GM21619 (cell line): ENCODE measurements around the gene MEFV.
"Not testable (repeated sequence)": the region's sequence is repeated elsewhere in the genome, so short reads cannot be mapped to it uniquely, and the experiment has no call there.

Source experiments
- ATAC-seq: cut with Tn5 transposase; IDR thresholded peaks from one replicate; pipeline ENCODE4 v1.9.1; 2021; ENCODE audit not compliant: unreplicated experiment

The MEFV gene

GRCh38 chr16:3256146-3256865 is at the start of gene MEFV:
Gene MEFV (minus strand): TSS chr16:3256633. CDS start chr16:3256587, 46 bp downstream.
- ATAC-seq = no peak

GRCh38 chr16:3306078-3306477 is 49.6 kb upstream of the MEFV start:
- ATAC-seq = no peak

GRCh38 chr16:3305109-3306068 is 49.0 kb upstream of the MEFV start, which contains the start of the genes TIGD7 and ZNF75A:
Gene TIGD7 (minus strand): TSS chr16:3305430. CDS start chr16:3300614, 4,816 bp downstream.
Gene ZNF75A (plus strand): TSS chr16:3305497. CDS start chr16:3308429, 2,932 bp downstream.
- peak; percentile 92 for ATAC-seq

GRCh38 chr16:3304370-3304769 is 47.9 kb upstream of the MEFV start:
- ATAC-seq = no peak

- no peak for ATAC-seq
Measured at GRCh38 chr16:3295783-3296182, 39.4 kb upstream of the MEFV start.

- ATAC-seq = no peak
Measured at GRCh38 chr16:3295209-3295608, 38.8 kb upstream of the MEFV start.

GRCh38 chr16:3292604-3293003 is 36.2 kb upstream of the MEFV start:
- ATAC-seq = no peak

GRCh38 chr16:3289998-3290673 is 33.7 kb upstream of the MEFV start:
- no peak for ATAC-seq

GRCh38 chr16:3285131-3285530 is 28.7 kb upstream of the MEFV start:
- no peak for ATAC-seq

GRCh38 chr16:3283543-3284447 is 27.4 kb upstream of the MEFV start:
- ATAC-seq = no peak

GRCh38 chr16:3282730-3283542 is 26.5 kb upstream of the MEFV start, which contains the start of gene ZNF263:
Gene ZNF263 (plus strand): TSS chr16:3283491. CDS start chr16:3283819, 328 bp downstream.
- peak; percentile 86 for ATAC-seq

- ATAC-seq = peak; percentile 23
Measured at GRCh38 chr16:3282103-3282729, 25.8 kb upstream of the MEFV start.

GRCh38 chr16:3281222-3281820 is 24.9 kb upstream of the MEFV start:
- no peak for ATAC-seq

GRCh38 chr16:3276679-3277078 is 20.2 kb upstream of the MEFV start:
- no peak for ATAC-seq

- no peak for ATAC-seq
Measured at GRCh38 chr16:3274947-3275346, 18.5 kb upstream of the MEFV start.

- no peak for ATAC-seq
Measured at GRCh38 chr16:3274490-3274889, 18.1 kb upstream of the MEFV start.

GRCh38 chr16:3271281-3271680 is 14.8 kb upstream of the MEFV start:
- ATAC-seq = not testable (repeated sequence)

GRCh38 chr16:3270718-3271117 is 14.3 kb upstream of the MEFV start:
- not testable (repeated sequence) for ATAC-seq
